Putamen (tissue), 1 donor: ENCODE measurements around the gene FUT9.
"Not testable (repeated sequence)": the region's sequence is repeated elsewhere in the genome, so short reads cannot be mapped to it uniquely, and the experiment has no call there.

ENCODE experiments used
- DNase-seq: peaks from one replicate; pipeline ENCODE4 v3.0.0-alpha.2; 2016; ENCODE audit warnings: low spot score

Gene FUT9

GRCh38 chr6:96186516-96187195 lies 170.9 kb downstream of the FUT9 start:
- no peak for DNase-seq

DNA sequence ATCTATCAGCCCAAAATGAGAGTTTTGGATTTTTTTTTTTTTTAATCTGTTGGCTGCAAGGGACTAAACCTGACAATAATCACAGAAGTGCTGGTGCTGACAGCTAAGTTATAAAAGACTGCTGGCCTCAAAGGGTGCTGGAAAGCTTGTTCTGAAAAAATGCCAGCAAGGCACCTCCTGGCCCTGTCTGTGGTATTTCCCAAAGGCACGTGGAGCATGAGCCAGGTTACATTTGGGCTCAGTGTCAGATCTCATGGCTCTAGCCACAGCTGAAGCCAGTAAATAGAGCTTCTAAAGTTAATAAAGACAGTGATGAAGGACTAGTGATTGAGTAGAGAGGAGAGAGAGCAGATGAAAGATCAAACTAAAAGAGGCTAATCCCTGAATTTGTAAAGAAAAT lies 178.9 kb downstream of the FUT9 start:
- no peak for DNase-seq

DNA sequence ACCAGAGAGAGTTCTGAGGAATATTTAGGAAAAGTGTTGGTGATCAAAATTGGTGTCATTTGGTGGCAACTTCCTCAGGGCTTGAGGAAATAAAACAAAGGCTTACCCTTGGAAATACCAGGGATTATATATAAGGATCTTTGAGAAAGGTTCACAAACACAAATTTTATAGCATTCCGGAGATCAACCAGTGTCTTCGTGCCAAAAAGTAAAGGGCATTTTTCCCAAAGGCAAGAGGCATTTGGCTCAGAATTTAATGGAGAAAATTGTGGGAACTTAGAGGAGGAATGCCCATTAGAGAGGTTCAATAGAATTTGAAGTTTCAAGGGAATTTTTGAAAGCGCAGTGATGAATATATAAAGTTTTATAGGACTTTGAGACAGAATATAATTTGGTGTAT lies 179.5 kb downstream of the FUT9 start:
- no peak for DNase-seq

GRCh38 chr6:96196633-96197032 lies 180.9 kb downstream of the FUT9 start:
- no peak for DNase-seq

GRCh38 chr6:96197241-96197640 lies 181.5 kb downstream of the FUT9 start:
- DNase-seq = no peak

DNA sequence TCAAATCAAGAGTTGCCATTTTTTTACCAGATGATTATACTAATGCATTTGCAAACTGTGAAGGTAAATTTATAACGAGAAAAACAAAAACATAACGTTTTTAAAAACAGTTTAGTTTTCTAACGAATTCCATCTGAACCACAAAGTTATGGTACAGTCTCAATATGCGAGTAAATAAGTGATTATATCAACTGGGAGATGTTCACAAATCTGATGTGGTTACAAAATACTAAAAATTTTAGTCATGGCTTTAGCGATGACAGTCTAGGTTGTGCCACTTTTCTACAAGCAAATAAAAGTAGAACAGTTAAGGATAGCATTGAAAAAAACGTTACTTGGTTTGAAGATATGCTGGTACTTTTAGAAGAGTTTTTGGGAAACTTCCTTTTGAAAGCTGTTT lies 186.8 kb downstream of the FUT9 start:
- DNase-seq = no peak

GRCh38 chr6:96211341-96211740 lies 195.6 kb downstream of the FUT9 start:
- DNase-seq = no peak

DNA sequence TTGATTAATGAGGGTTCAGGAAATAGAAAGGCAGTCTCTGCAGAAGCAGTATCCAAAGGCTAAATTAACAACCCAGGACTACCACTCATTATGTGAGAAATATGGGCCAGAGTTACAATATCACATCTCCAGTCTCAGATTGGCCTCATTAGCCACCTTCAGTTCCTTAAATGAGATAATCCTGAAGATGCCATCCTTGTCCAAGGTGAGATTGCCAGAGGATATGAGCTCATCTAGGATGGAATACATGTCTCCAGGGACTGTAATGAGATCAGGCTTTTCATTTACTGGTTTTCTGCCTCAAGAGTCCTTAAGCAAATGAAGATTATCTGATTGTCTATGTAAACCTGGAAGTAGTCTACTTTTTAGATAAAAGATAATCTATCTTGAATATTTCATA lies 196.3 kb downstream of the FUT9 start:
- no peak for DNase-seq

DNA sequence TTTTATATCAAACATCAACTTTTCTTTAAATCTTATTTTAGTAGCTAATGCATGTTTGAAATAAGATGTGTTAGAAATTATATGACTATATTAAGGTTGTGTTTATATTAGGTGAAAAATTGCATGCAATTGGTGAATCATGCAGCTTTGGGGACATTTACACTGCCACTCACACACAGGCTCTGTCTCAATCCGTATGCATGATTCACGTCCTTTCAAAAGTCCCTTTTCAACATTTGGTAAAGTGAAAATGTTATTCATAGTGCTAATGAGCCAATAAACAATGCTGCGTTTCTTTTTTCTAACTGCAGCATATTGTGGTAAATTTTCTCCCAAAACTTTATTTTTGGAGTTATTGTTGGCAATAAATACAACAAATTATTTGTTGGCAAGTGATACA lies 198.0 kb downstream of the FUT9 start:
- DNase-seq = no peak

DNA sequence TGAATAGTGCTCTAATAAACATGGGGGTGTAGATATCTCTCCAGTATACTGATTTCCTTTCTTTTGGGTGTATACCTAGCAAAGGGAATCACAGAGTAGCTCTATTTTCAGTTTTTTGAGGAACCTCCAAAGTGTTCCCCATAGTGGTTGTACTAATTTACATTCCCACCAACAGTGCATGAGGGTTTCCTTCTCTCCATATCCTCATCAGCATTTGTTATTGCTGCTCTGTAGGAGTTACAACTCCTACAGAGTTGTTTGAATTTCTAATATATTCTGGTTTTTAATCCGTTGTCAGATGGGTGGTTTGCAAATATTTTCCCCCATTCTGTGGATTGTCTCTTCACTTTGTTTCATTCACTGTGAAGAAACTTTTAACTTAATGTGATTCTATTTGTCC lies 207.9 kb downstream of the FUT9 start:
- DNase-seq = no peak

DNA sequence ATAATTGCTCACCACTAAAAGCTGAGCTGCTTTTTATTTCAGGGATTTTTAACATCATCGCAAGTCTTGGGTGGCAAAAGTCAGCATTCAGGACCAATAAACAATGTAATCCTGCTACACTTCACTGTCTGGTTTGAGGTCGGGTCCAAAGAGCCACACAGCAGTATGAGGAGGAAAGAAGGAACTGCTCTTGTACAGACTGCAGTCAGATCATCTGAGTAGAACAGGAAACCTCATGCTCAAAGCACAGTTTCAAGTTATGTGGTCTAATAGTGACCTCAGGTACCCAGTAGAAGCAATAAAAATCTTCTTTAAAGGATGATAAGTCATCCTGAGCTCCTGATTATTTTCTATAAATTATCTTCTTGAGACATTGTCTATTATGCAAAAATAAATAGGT lies 211.4 kb downstream of the FUT9 start:
- no peak for DNase-seq

DNA sequence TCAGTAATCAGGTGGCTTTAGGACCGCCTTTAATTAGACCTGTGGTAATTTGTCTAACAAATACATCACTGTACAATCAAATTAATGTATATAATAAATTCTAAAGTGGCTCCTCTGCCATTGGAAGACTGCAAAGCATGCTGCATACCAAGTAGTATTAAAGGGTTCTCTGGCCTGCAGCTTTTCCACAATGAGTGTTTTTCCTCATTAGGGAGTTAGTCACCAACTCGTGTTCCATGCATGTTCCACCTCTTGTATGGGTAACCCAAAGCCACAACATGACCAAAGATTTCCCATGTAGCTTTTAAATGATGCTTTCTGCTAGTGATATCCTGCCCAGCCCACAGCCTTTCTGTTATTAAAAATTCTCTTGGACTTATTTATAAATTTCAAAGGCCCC lies 218.7 kb downstream of the FUT9 start:
- DNase-seq = no peak

- no peak for DNase-seq
Measured at GRCh38 chr6:96235927-96236326, 220.2 kb downstream of the FUT9 start.

DNA sequence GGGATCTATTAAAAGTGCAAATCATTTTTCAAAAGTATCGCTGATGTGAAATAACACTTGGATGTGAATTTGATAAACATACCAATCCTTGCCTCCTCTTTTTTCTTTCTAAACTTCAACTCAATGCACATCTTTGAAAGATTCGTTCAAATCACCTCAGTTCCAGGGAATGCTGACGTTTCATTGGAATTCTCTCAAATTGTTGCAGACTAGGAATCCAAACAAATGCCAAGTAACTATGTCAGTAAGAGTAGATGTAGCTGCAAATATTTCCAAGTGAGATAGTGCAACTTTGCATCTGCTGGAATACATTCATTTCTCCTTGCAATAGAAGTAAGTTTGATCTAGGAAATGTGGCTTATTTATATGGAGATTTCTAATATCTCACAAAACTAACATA lies 220.7 kb downstream of the FUT9 start:
- DNase-seq = no peak

- DNase-seq = no peak
Measured at GRCh38 chr6:96237638-96238347, 222.0 kb downstream of the FUT9 start.

DNA sequence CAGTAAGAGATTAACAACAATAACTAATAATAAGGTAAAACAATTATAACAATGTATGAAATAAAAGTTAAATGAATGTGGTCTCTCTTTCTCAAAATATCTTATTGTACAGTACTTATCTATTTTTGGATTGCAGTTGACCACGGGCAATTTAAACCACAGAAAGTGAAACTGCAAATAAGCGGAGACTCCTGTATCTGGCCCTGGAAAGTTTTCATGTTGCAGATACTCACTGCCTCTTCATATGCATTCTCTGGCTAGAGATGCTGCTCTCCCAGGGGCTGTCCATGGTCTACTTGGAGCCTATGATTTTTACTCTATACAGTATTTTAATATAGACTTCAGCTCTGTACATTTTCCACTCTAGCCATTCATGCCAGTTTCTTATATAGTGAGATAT lies 230.8 kb downstream of the FUT9 start:
- DNase-seq = no peak

- DNase-seq = no peak
Measured at GRCh38 chr6:96249755-96250154, 234.0 kb downstream of the FUT9 start.

- DNase-seq = no peak
Measured at GRCh38 chr6:96257751-96258150, 242.0 kb downstream of the FUT9 start.

- not testable (repeated sequence) for DNase-seq
Measured at GRCh38 chr6:96260787-96261430, 245.1 kb downstream of the FUT9 start.
